HUES6 (cell line): ENCODE data around the gene NEMP2.

Experiments
- H3K27ac ChIP-seq: 2 replicates; pipeline ENCODE4 v1.7.0; 2013; ENCODE audit warnings: low read depth, mild to moderate bottlenecking, low read length, inconsistent platforms
- H3K27me3 ChIP-seq: 2 replicates; pipeline ENCODE4 v1.6.1; 2013; ENCODE audit warnings: low read length; ENCODE audit not compliant: control insufficient read depth, insufficient read depth
- H3K36me3 ChIP-seq: 2 replicates; pipeline ENCODE4 v1.6.1; 2013; ENCODE audit warnings: low read length; ENCODE audit not compliant: control insufficient read depth, insufficient read depth
- H3K4me1 ChIP-seq: 2 replicates; pipeline ENCODE4 v1.6.1; 2013; ENCODE audit warnings: low read length; ENCODE audit not compliant: control insufficient read depth, insufficient read depth
- H3K4me3 ChIP-seq: 2 replicates; pipeline ENCODE4 v1.5.1; 2013; ENCODE audit warnings: low read depth, low read length
- H3K9ac ChIP-seq: one replicate; pipeline ENCODE4 v1.6.1; 2013; ENCODE audit warnings: mild to moderate bottlenecking, low read length
- H3K9me3 ChIP-seq: 2 replicates; pipeline ENCODE4 v1.6.1; 2013; ENCODE audit warnings: low read depth, low read length; ENCODE audit not compliant: control insufficient read depth, insufficient read depth

The NEMP2 gene

DNA sequence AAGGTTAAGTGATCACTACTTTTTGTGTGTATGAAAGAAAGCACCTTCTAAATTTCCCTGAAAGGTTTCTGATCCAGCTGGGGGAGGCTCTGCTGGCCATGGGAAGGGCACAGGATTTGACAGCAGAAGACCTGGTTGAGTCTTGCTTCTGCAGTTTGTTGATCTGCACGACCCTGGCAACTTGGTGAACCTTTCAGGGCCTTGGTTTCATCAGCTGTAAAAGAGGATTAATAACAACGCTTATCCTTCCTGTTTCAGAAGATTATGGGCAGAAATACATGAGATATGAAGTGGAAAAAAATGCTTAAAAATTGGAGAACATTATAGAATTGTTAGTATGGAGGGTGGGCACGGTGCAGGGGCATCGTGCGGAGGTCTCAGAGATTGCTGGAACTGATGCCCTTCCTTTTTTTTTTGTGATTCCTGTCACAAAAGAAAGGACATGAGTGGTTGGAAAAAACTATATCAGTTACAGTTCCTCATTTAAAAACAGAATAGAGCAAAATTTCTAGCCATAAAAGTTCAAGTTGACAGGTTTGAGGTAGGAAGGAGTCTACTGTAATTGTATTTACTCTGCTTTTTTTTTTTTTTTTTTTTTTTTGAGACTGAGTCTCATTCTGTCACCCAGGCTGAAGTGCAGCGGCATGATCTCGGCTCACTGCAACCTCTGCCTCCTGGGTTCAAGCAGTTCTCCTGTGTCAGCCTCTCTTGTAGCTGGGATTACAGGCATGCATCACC lies 79.0 kb downstream of the NEMP2 start:
- Histone ChIP-seq H3K27me3 (no peaks in the 10 kb centered on the region), H3K4me1 (no peaks in the 10 kb centered on the region), H3K27ac (no peak overlapping the region), H3K9ac (no peak overlapping the region), H3K36me3 (no peaks in the 10 kb centered on the region), H3K9me3 (no peaks in the 10 kb centered on the region), H3K4me3 (no peak overlapping the region)

- no peaks in the 10 kb centered on the region for H3K9me3 ChIP-seq
- no peaks in the 10 kb centered on the region for H3K36me3 ChIP-seq
- H3K9ac ChIP-seq = no peak overlapping the region
- H3K27ac ChIP-seq = no peak overlapping the region
- no peaks in the 10 kb centered on the region for H3K4me1 ChIP-seq
- H3K27me3 ChIP-seq = no peaks in the 10 kb centered on the region
- no peak overlapping the region for H3K4me3 ChIP-seq
Observed at GRCh38 chr2:190454795-190455194, 79.7 kb downstream of the NEMP2 start.
